ENCODE data around the gene NLRC3. TPM values are rescaled to one million over a fixed set of nuclear protein-coding genes. Genes with fewer than 3 reads are reported as not detected.

Gene NLRC3
- total RNA-seq, 4 donors from 2014 or later = under 0.01 to 1.5 (median 0.68) TPM

- no peak overlapping the region for H3K4me3 ChIP-seq
- intact Hi-C loops (cut with DNase I; ENCODE audit: low total_unique reads) = no loop called here
- TF ChIP-seq CTCF (IDR thresholded peaks at IDR 0.05) (no peak), POLR2A (IDR thresholded peaks at IDR 0.05) (no peak)
These were observed 24.6 kb upstream of the NLRC3 start for GRCh38 chr16:3601614-3602319.

GRCh38 chr16:3599922-3600321 lies 22.7 kb upstream of the NLRC3 start:
- Histone ChIP-seq H3K36me3 (no peaks in the 10 kb centered on the region), H3K4me3 (no peak overlapping the region), H3K27me3 (no peaks in the 10 kb centered on the region), H3K4me1 (no peaks in the 10 kb centered on the region), H3K9me3 (no peaks in the 10 kb centered on the region), H3K27ac (no peak overlapping the region)
- TF ChIP-seq POLR2A (IDR thresholded peaks at IDR 0.05) (no peak), CTCF (IDR thresholded peaks at IDR 0.05) (no peak)
- no peak for DNase-seq
- intact Hi-C loops (cut with DNase I; ENCODE audit: low total_unique reads) = no loop called here

More at GRCh38 chr16:3601614-3602319, 24.6 kb upstream of the NLRC3 start:
- Histone ChIP-seq H3K27ac (no peak overlapping the region), H3K27me3 (no peaks in the 10 kb centered on the region), H3K36me3 (no peaks in the 10 kb centered on the region), H3K9me3 (no peaks in the 10 kb centered on the region), H3K4me1 (no peaks in the 10 kb centered on the region)
- DNase-seq = no peak

DNA sequence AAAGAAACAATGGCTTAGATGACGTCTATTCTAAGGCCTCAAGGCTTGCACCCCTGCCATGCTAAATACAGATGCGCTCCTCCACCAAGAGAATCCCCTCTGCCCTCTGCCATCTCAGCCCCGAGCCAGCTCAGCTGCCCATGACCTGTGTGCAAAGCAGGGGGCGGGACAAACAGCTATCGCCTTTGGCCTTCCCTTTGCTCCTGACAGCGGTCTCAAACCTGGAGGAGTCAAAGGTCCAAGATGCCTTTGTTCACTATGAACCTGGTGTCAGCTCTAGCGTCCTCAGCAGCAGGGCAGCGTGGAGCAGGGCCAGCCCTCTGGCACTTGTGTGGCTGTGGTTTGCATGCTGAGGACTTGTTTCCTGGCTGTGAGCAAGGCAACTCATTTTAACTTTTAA lies 21.9 kb upstream of the NLRC3 start:
- Histone ChIP-seq H3K4me3 (no peak overlapping the region), H3K27ac (no peak overlapping the region), H3K27me3 (no peaks in the 10 kb centered on the region), H3K9me3 (no peaks in the 10 kb centered on the region), H3K4me1 (no peaks in the 10 kb centered on the region), H3K36me3 (no peaks in the 10 kb centered on the region)
- TF ChIP-seq POLR2A (IDR thresholded peaks at IDR 0.05) (no peak), CTCF (IDR thresholded peaks at IDR 0.05) (no peak)
- no peak for DNase-seq
- intact Hi-C loops (cut with DNase I; ENCODE audit: low total_unique reads) = no loop called here

DNA sequence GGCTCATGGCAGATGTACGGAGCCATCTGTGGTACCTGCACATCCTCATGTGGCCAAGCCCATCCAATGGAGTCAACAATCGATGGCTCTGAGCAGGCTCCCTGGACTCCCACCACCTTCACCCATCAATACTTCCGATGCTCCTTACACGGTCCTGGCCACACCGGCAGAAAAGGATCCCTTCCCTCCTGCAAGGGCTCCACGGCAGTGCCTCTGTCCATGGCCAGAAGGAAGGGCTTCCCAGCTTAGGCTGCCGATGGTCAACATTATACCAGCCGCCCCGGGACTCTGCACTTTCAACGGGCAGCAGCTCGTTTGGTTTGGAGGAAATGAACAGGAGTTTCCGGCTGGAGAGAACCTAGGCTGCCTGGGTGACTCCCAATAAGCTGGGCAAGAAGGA lies 21.0 kb upstream of the NLRC3 start:
- Histone ChIP-seq H3K9me3 (no peaks in the 10 kb centered on the region), H3K27me3 (no peaks in the 10 kb centered on the region), H3K4me1 (no peaks in the 10 kb centered on the region), H3K27ac (no peak overlapping the region), H3K36me3 (no peaks in the 10 kb centered on the region), H3K4me3 (no peak overlapping the region)
- TF ChIP-seq CTCF (IDR thresholded peaks at IDR 0.05) = no peak
- TF ChIP-seq POLR2A (IDR thresholded peaks at IDR 0.05) = no peak
- intact Hi-C loops (cut with DNase I; ENCODE audit: low total_unique reads) = no loop called here
- no peak for DNase-seq

DNA sequence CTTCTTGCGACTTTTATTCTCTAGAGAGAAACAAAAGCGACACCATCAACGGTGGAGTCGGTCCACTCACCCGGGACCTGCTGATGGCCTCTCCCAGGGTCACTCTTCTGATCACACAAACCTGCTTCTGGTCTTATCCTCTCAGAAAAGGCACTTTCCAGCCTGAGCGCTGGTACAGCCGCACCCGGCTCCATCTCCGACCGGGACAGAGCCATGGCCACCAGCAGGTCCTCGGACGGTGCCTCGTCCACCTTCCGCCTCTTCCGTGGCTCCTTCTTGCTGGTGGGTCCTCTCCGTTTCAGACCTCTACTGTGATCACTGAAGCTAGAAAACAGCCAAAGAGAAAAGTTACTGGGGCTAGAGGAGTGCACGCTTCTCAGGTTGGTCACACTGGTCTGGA lies 20.5 kb upstream of the NLRC3 start:
- no peak for TF ChIP-seq POLR2A (IDR thresholded peaks at IDR 0.05)
- TF ChIP-seq CTCF (IDR thresholded peaks at IDR 0.05) = no peak

More for the DNA sequence above, 20.5 kb upstream of the NLRC3 start:
- Histone ChIP-seq H3K36me3 (no peaks in the 10 kb centered on the region), H3K4me3 (no peak overlapping the region), H3K27ac (no peak overlapping the region), H3K4me1 (no peaks in the 10 kb centered on the region), H3K9me3 (no peaks in the 10 kb centered on the region), H3K27me3 (no peaks in the 10 kb centered on the region)
- DNase-seq = no peak
- intact Hi-C loops (cut with DNase I; ENCODE audit: low total_unique reads) = no loop called here

Measured in uterus (tissue), 4 donors.